Measurements from ENCODE around the gene ACBD3.

DNA sequence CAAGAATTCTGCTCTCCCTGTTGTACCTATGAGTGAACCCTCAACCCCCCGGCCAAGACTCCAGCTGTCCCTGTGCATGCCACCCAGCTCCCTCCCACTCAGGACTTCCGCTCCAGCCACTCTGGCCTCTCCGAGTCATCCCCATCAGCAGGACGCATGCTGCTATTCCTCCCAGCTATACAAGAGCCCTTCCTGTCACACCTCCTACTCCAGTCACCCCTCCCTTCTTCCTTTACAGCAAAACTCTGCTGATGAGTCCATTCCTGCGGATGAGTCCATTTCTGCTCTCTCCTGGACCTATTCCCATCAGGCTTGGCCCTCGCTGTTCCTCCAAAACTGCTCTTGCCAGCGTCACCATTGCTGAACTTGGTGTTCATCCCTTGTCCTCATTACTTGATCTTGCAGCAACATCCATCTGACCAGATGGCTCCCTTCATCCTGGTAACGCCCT lies 81.8 kb downstream of the ACBD3 start:
- TF ChIP-seq, protein P1, sequence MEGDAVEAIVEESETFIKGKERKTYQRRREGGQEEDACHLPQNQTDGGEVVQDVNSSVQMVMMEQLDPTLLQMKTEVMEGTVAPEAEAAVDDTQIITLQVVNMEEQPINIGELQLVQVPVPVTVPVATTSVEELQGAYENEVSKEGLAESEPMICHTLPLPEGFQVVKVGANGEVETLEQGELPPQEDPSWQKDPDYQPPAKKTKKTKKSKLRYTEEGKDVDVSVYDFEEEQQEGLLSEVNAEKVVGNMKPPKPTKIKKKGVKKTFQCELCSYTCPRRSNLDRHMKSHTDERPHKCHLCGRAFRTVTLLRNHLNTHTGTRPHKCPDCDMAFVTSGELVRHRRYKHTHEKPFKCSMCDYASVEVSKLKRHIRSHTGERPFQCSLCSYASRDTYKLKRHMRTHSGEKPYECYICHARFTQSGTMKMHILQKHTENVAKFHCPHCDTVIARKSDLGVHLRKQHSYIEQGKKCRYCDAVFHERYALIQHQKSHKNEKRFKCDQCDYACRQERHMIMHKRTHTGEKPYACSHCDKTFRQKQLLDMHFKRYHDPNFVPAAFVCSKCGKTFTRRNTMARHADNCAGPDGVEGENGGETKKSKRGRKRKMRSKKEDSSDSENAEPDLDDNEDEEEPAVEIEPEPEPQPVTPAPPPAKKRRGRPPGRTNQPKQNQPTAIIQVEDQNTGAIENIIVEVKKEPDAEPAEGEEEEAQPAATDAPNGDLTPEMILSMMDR (IDR thresholded peaks at IDR 0.05; ENCODE audit: low read depth, low read length) = no peak
- no peak for TF ChIP-seq POLR2A (IDR thresholded peaks at IDR 0.05; ENCODE audit: extremely low read depth, insufficient read length)
- TF ChIP-seq, protein P2, sequence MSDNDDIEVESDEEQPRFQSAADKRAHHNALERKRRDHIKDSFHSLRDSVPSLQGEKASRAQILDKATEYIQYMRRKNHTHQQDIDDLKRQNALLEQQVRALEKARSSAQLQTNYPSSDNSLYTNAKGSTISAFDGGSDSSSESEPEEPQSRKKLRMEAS (IDR thresholded peaks at IDR 0.05; ENCODE audit: low read depth, low read length) = no peak

Data from NB4 (cell line).